Lower leg skin (tissue), 4 donors: ENCODE results near the gene ROGDI. TPM values are rescaled to one million over a fixed set of nuclear protein-coding genes. Genes with fewer than 3 reads are reported as not detected.

ENCODE experiments used
- DNase-seq, 2 donors: peaks; one replicate each; pipeline ENCODE4 v3.0.0-alpha.2; 2019; ENCODE audit warnings: low spot score in 2 of 2
- H3K4me3 ChIP-seq: fragments of 200-600 bp; sonication (generic); 2 replicates; pipeline ENCODE4 v1.5.1; 2017; ENCODE audit warnings: mild to moderate bottlenecking, low read depth; ENCODE audit not compliant: poor library complexity, severe bottlenecking
- POLR2A ChIP-seq, 2 donors: fragments of 450-650 bp; IDR thresholded peaks; one replicate each; pipeline ENCODE4 v1.6.1; 2016 to 2017; ENCODE audit warnings: antibody characterized with exemption in 2 of 2, mild to moderate bottlenecking in 1 of 2, moderate library complexity in 1 of 2
- WGBS, 2 donors: methylation state at CpG; one replicate each; pipeline ENCODE4 v1.1.5; 2018; 5-methylcytosine and 5-hydroxymethylcytosine counted together
- intact Hi-C: fragments of 100-400 bp; cut with DNase I; formaldehyde crosslinking; loops from one replicate; pipeline ENCODE4 v1.15.0; 2023; ENCODE audit warnings: low total_unique reads
- total RNA-seq, 4 donors: library from RNA; depleted of rRNA; stranded (reverse); fragments of >200 nt; gene quantifications; one replicate each; pipeline ENCODE4 v1.1.0, GENCODE V29; 2016
- TF ChIP-seq, protein P1 (sequence below), 3 donors: fragments of 450-650 bp; IDR thresholded peaks; one replicate each; pipeline ENCODE4 v1.5.1; 2016; ENCODE audit warnings: antibody characterized with exemption in 3 of 3, mild to moderate bottlenecking in 3 of 3, moderate library complexity in 2 of 3

ROGDI gene
- total RNA-seq, 4 donors from 2014 or later: 7.3 to 15.8 (median 10.2) TPM

- no peak for TF ChIP-seq POLR2A (IDR thresholded peaks at IDR 0.05)
- TF ChIP-seq, protein P1, sequence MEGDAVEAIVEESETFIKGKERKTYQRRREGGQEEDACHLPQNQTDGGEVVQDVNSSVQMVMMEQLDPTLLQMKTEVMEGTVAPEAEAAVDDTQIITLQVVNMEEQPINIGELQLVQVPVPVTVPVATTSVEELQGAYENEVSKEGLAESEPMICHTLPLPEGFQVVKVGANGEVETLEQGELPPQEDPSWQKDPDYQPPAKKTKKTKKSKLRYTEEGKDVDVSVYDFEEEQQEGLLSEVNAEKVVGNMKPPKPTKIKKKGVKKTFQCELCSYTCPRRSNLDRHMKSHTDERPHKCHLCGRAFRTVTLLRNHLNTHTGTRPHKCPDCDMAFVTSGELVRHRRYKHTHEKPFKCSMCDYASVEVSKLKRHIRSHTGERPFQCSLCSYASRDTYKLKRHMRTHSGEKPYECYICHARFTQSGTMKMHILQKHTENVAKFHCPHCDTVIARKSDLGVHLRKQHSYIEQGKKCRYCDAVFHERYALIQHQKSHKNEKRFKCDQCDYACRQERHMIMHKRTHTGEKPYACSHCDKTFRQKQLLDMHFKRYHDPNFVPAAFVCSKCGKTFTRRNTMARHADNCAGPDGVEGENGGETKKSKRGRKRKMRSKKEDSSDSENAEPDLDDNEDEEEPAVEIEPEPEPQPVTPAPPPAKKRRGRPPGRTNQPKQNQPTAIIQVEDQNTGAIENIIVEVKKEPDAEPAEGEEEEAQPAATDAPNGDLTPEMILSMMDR (IDR thresholded peaks at IDR 0.05): no peak
- DNase-seq: no peak
- no peak overlapping the region for H3K4me3 ChIP-seq
- intact Hi-C loops: no loop called here
- WGBS, 2 donors: 80 to 82% methylated on average over 13 of the region's 13 CpGs
These were observed 9.4 kb downstream of the ROGDI start for GRCh38 chr16:4792951-4793513.

DNA sequence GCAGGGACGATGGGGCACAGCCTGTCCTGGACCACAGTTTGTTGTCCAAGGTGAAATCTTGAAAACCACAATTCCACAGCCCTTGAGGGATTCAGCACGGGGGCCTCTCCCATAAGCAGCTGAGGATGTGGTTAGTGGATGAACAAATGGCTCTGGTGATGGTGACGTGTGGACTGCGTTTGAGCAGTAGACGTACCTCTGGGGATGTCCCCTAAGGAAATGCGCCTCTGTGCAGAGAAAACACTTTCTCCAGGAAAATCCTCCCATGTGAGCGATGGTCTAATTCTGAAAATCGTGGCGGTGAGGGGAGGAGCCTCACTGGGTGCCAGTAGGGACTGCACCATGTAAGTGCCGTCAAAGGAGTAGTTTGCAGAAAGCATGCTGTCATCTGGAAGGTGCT is 11.6 kb downstream of the ROGDI start:
- TF ChIP-seq POLR2A (IDR thresholded peaks at IDR 0.05): no peak
- TF ChIP-seq, protein P1 (IDR thresholded peaks at IDR 0.05): no peak

DNA sequence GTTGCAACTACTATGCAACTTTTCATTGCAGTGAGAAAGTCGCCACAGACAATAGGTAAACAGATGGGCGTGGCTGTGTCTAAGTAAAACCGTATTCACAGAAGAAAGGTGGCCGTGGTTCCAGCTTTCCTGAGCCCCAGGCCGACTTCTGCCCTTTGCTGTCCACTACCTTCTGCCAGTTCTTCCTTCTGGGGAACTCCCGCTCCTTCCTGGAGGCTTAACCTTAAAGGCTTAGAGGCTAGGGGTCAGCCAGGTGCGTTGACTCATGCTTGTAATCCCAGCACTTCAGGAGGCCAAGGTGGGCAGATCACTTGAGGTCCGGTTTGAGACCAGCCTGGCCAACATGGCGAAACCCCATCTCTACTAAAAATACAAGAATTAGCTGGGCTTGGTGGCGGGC is 12.2 kb downstream of the ROGDI start:
- intact Hi-C loops: no loop called here
- no peak for DNase-seq
- 83 to 84% methylated on average over 10 of the region's 10 CpGs for WGBS, 2 donors
- H3K4me3 ChIP-seq: no peak overlapping the region
- TF ChIP-seq POLR2A (IDR thresholded peaks at IDR 0.05): no peak
- TF ChIP-seq, protein P1 (IDR thresholded peaks at IDR 0.05): no peak

More for the DNA sequence above, 11.6 kb downstream of the ROGDI start:
- intact Hi-C loops: no loop called here
- DNase-seq: no peak
- WGBS, 2 donors: 70 to 71% methylated on average over 10 of the region's 10 CpGs
- no peak overlapping the region for H3K4me3 ChIP-seq

- no peak for DNase-seq
- TF ChIP-seq, protein P1 (IDR thresholded peaks at IDR 0.05): no peak
- no peak for TF ChIP-seq POLR2A (IDR thresholded peaks at IDR 0.05)
- H3K4me3 ChIP-seq: no peak overlapping the region
- WGBS, 2 donors: 92 to 93% methylated on average over 7 of the region's 7 CpGs
- intact Hi-C loops: no loop called here
These were observed 13.5 kb downstream of the ROGDI start for GRCh38 chr16:4788910-4789309.

GRCh38 chr16:4788489-4788889 is 13.9 kb downstream of the ROGDI start:
- 76% methylated on average over 9 of the region's 9 CpGs for WGBS, 2 donors
- TF ChIP-seq, protein P1 (IDR thresholded peaks at IDR 0.05): no peak
- no peak for TF ChIP-seq POLR2A (IDR thresholded peaks at IDR 0.05)
- H3K4me3 ChIP-seq: no peak overlapping the region
- intact Hi-C loops: no loop called here
- no peak for DNase-seq
